Osteocyte (in vitro differentiated cells): ENCODE measurements around the gene MOG. TPM values are rescaled to one million over a fixed set of nuclear protein-coding genes. Genes with fewer than 3 reads are reported as not detected.

Source experiments
- DNase-seq: peaks from one replicate; pipeline ENCODE4 v3.0.0; 2021; ENCODE audit warnings: mixed read lengths; ENCODE audit not compliant: unreplicated experiment; ENCODE audit errors: extremely low spot score
- H3K27ac Mint-ChIP-seq: one replicate; pipeline ENCODE4 v1.8.0; 2021; ENCODE audit warnings: mild to moderate bottlenecking, mixed read lengths; ENCODE audit not compliant: unreplicated experiment
- H3K27me3 Mint-ChIP-seq: one replicate; pipeline ENCODE4 v1.8.0; 2021; ENCODE audit warnings: mixed read lengths; ENCODE audit not compliant: unreplicated experiment
- H3K36me3 Mint-ChIP-seq: one replicate; pipeline ENCODE4 v1.8.0; 2021; ENCODE audit warnings: mixed read lengths; ENCODE audit not compliant: unreplicated experiment
- H3K4me1 Mint-ChIP-seq: one replicate; pipeline ENCODE4 v1.8.0; 2021; ENCODE audit warnings: mixed read lengths; ENCODE audit not compliant: unreplicated experiment
- H3K4me3 Mint-ChIP-seq: one replicate; pipeline ENCODE4 v1.8.0; 2021; ENCODE audit warnings: mild to moderate bottlenecking, moderate library complexity, mixed read lengths; ENCODE audit not compliant: unreplicated experiment
- H3K9me3 Mint-ChIP-seq: one replicate; pipeline ENCODE4 v1.8.0; 2021; ENCODE audit warnings: mixed read lengths; ENCODE audit not compliant: unreplicated experiment
- CTCF ChIP-seq: fragments of 200-600 bp; sonication (generic); IDR thresholded peaks from 2 replicates; pipeline ENCODE4 v1.5.0; 2021; ENCODE audit warnings: antibody characterized with exemption, mild to moderate bottlenecking, moderate library complexity
- total RNA-seq: library from RNA; stranded (reverse); gene quantifications from 2 replicates; pipeline ENCODE4 v1.2.1, GENCODE V29; 2021

MOG gene
- total RNA-seq, 1 donor from 2014 or later = not detected

DNA sequence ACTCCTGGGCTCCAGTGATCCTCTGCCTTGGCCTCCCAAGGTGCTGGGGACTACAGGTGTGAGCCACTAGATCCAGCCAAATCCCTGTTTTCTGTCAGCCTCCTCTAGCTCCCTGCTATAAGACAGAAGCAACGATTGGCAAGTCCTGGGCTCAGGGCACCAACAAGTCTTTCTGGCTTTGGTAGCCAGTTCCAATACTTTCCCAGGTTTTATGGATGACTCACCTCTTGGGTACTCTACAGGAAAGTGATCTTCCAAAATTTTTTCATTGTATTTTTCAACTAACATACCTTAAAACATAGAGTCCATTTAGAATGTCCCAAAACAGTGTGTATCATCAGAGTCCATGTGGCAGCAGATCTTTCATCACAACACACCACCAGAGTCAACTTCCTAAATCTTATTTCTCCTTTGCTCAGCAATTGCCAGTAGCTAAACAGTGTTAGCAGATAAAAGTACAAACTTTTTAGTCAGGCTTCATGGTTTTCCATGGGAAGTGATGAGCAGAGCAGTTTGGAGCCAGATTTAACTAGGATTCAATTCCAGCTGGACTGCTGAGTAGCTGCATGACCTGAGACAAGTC lies 37.2 kb upstream of the MOG start:
- TF ChIP-seq CTCF = no peak
- no peak overlapping the region for H3K27ac Mint-ChIP-seq
- no peaks in the 10 kb centered on the region for H3K9me3 Mint-ChIP-seq
- H3K4me1 Mint-ChIP-seq = peaks cover 7% of the 10 kb centered on the region
- H3K36me3 Mint-ChIP-seq = peaks cover 52% of the 10 kb centered on the region
- no peak overlapping the region for H3K4me3 Mint-ChIP-seq
- no peak for DNase-seq
- no peaks in the 10 kb centered on the region for H3K27me3 Mint-ChIP-seq

DNA sequence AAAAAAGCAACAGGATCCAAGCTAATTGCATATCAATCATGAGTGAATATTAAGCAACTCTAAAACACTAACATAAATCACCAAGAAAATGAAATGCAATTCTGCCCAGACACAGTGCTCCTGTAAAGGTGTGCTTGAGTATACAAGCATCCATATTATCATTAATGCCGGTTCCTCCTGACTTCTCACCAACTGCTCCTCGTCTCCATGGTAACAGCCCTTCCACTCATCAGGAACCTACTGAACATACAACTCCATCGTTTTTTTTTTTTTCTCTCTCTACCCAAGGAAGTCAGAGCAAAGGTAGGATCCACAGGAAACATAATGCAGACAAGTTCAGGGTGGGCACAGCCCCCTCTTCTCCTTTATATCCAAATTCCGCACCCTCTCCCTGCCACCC lies 36.3 kb upstream of the MOG start:
- H3K27ac Mint-ChIP-seq = no peak overlapping the region
- H3K4me3 Mint-ChIP-seq = no peak overlapping the region
- H3K27me3 Mint-ChIP-seq = no peaks in the 10 kb centered on the region
- no peak for TF ChIP-seq CTCF
- peaks cover 17% of the 10 kb centered on the region for H3K4me1 Mint-ChIP-seq
- H3K36me3 Mint-ChIP-seq = peaks cover 50% of the 10 kb centered on the region
- no peaks in the 10 kb centered on the region for H3K9me3 Mint-ChIP-seq
- no peak for DNase-seq

GRCh38 chr6:29624520-29624961 lies 32.4 kb upstream of the MOG start:
- H3K27ac Mint-ChIP-seq = peak overlapping the region; percentile 74
- peaks cover 42% of the 10 kb centered on the region for H3K4me1 Mint-ChIP-seq
- DNase-seq = no peak
- no peaks in the 10 kb centered on the region for H3K9me3 Mint-ChIP-seq
- H3K36me3 Mint-ChIP-seq = peaks cover 41% of the 10 kb centered on the region
- no peaks in the 10 kb centered on the region for H3K27me3 Mint-ChIP-seq
- TF ChIP-seq CTCF = no peak
- peak overlapping the region; percentile 49 for H3K4me3 Mint-ChIP-seq

GRCh38 chr6:29625337-29625930 lies 31.5 kb upstream of the MOG start:
- no peak for DNase-seq
- Mint-ChIP-seq H3K27ac (peak overlapping the region; percentile 47), H3K9me3 (no peaks in the 10 kb centered on the region), H3K4me1 (peaks cover 51% of the 10 kb centered on the region), H3K27me3 (no peaks in the 10 kb centered on the region), H3K36me3 (peaks cover 34% of the 10 kb centered on the region), H3K4me3 (peak overlapping the region; percentile 9)
- no peak for TF ChIP-seq CTCF

GRCh38 chr6:29626948-29627754 lies 29.7 kb upstream of the MOG start:
- no peaks in the 10 kb centered on the region for H3K27me3 Mint-ChIP-seq
- TF ChIP-seq CTCF = no peak
- H3K36me3 Mint-ChIP-seq = peaks cover 17% of the 10 kb centered on the region
- DNase-seq = no peak
- no peaks in the 10 kb centered on the region for H3K9me3 Mint-ChIP-seq
- H3K27ac Mint-ChIP-seq = peak overlapping the region; percentile 43
- peak overlapping the region; percentile 90 for H3K4me3 Mint-ChIP-seq
- H3K4me1 Mint-ChIP-seq = peaks cover 69% of the 10 kb centered on the region
